ENCODE data around the gene DIP2C.

- TF ChIP-seq CTCF (IDR thresholded peaks at IDR 0.05) (no peak), POLR2A (IDR thresholded peaks at IDR 0.05) (no peak)
Observed at GRCh38 chr10:491667-492424, 197.6 kb downstream of the DIP2C start.
